ENCODE results near the gene MYL7.

DNA sequence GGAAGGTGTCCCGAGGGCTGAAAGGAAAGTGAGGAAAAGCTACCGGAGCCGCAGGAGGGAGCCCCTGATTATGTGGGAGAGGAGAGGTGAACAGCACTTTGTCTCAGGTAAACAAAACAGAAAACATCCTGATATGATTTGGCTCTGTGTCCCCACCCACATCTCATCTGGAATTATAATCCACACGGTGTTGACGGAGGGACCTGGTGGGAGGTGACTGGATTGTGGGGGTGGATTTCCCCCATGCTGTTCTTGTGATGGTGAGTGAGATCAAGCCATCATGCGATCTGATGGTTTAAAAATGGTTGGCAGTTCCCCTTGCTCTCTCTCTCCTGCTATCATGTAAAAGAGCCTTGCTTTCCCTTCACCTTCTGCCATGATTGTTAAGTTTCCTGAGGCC lies 20.7 kb downstream of the MYL7 start:
- TF ChIP-seq, protein P1, sequence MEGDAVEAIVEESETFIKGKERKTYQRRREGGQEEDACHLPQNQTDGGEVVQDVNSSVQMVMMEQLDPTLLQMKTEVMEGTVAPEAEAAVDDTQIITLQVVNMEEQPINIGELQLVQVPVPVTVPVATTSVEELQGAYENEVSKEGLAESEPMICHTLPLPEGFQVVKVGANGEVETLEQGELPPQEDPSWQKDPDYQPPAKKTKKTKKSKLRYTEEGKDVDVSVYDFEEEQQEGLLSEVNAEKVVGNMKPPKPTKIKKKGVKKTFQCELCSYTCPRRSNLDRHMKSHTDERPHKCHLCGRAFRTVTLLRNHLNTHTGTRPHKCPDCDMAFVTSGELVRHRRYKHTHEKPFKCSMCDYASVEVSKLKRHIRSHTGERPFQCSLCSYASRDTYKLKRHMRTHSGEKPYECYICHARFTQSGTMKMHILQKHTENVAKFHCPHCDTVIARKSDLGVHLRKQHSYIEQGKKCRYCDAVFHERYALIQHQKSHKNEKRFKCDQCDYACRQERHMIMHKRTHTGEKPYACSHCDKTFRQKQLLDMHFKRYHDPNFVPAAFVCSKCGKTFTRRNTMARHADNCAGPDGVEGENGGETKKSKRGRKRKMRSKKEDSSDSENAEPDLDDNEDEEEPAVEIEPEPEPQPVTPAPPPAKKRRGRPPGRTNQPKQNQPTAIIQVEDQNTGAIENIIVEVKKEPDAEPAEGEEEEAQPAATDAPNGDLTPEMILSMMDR (conservative IDR thresholded peaks at IDR 0.05; ENCODE audit: low read depth in 2 of 2): no peak
- TF ChIP-seq EZH2 (IDR thresholded peaks at IDR 0.05; ENCODE audit: low read depth, unreplicated experiment): no peak
- no peak for TF ChIP-seq POLR2AphosphoS5 (IDR thresholded peaks at IDR 0.05; ENCODE audit: low read depth)
- no peak for TF ChIP-seq EZH2phosphoT487 (IDR thresholded peaks at IDR 0.05; ENCODE audit: unreplicated experiment)
- no peak for TF ChIP-seq CREB1 (CRISPR knock-in tag; IDR thresholded peaks at IDR 0.05; ENCODE audit: low read depth)
- TF ChIP-seq JUNB (IDR thresholded peaks at IDR 0.05; ENCODE audit: unreplicated experiment): no peak
- TF ChIP-seq ZNF114 (CRISPR knock-in tag; IDR thresholded peaks at IDR 0.05): no peak
- TF ChIP-seq, protein P2, sequence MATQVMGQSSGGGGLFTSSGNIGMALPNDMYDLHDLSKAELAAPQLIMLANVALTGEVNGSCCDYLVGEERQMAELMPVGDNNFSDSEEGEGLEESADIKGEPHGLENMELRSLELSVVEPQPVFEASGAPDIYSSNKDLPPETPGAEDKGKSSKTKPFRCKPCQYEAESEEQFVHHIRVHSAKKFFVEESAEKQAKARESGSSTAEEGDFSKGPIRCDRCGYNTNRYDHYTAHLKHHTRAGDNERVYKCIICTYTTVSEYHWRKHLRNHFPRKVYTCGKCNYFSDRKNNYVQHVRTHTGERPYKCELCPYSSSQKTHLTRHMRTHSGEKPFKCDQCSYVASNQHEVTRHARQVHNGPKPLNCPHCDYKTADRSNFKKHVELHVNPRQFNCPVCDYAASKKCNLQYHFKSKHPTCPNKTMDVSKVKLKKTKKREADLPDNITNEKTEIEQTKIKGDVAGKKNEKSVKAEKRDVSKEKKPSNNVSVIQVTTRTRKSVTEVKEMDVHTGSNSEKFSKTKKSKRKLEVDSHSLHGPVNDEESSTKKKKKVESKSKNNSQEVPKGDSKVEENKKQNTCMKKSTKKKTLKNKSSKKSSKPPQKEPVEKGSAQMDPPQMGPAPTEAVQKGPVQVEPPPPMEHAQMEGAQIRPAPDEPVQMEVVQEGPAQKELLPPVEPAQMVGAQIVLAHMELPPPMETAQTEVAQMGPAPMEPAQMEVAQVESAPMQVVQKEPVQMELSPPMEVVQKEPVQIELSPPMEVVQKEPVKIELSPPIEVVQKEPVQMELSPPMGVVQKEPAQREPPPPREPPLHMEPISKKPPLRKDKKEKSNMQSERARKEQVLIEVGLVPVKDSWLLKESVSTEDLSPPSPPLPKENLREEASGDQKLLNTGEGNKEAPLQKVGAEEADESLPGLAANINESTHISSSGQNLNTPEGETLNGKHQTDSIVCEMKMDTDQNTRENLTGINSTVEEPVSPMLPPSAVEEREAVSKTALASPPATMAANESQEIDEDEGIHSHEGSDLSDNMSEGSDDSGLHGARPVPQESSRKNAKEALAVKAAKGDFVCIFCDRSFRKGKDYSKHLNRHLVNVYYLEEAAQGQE (IDR thresholded peaks at IDR 0.05; ENCODE audit: unreplicated experiment): no peak
- TF ChIP-seq STAT1 (IDR thresholded peaks at IDR 0.05; ENCODE audit: unreplicated experiment): no peak
